GM06990 (cell line): ENCODE data around the gene JAKMIP1.

Experiments used
- DNase-seq: peaks from one replicate; pipeline ENCODE4 v3.0.0-alpha.2; 2011; ENCODE audit not compliant: insufficient read length; ENCODE audit errors: extremely low read depth
- H3K27me3 ChIP-seq: replicated peaks from 2 replicates; pipeline ENCODE4 v1.6.0; 2011; ENCODE audit warnings: low read length; ENCODE audit not compliant: control insufficient read depth, insufficient read depth
- H3K36me3 ChIP-seq: 2 replicates; pipeline ENCODE4 v1.5.1; 2011; ENCODE audit warnings: low read length; ENCODE audit not compliant: control insufficient read depth, insufficient read depth
- H3K4me3 ChIP-seq: replicated peaks from 2 replicates; pipeline ENCODE4 v1.5.1; 2011; ENCODE audit warnings: low read depth, mild to moderate bottlenecking, control low read depth, low read length
- CTCF ChIP-seq: IDR thresholded peaks from 2 replicates; pipeline ENCODE4 v1.5.1; 2011; ENCODE audit warnings: low read length, control low read depth, mild to moderate bottlenecking, inconsistent platforms; ENCODE audit not compliant: insufficient read depth, poor library complexity, severe bottlenecking

Gene JAKMIP1

GRCh38 chr4:6112606-6113290 is 87.6 kb downstream of the JAKMIP1 start:
- no peak overlapping the region for H3K4me3 ChIP-seq
- no peak for TF ChIP-seq CTCF
- H3K27me3 ChIP-seq = no peaks in the 10 kb centered on the region
- DNase-seq = no peak
- H3K36me3 ChIP-seq = no peaks in the 10 kb centered on the region

GRCh38 chr4:6111354-6111960 is 88.9 kb downstream of the JAKMIP1 start:
- DNase-seq = no peak
- H3K4me3 ChIP-seq = no peak overlapping the region
- no peaks in the 10 kb centered on the region for H3K27me3 ChIP-seq
- TF ChIP-seq CTCF = no peak
- H3K36me3 ChIP-seq = no peaks in the 10 kb centered on the region

- Histone ChIP-seq H3K27me3 (no peaks in the 10 kb centered on the region), H3K4me3 (no peak overlapping the region), H3K36me3 (no peaks in the 10 kb centered on the region)
- TF ChIP-seq CTCF = no peak
- DNase-seq = no peak
Observed at GRCh38 chr4:6110681-6111353, 89.5 kb downstream of the JAKMIP1 start.

GRCh38 chr4:6109842-6110560 is 90.3 kb downstream of the JAKMIP1 start:
- peak; percentile 46 for TF ChIP-seq CTCF
- no peak for DNase-seq
- Histone ChIP-seq H3K4me3 (no peak overlapping the region), H3K27me3 (no peaks in the 10 kb centered on the region), H3K36me3 (no peaks in the 10 kb centered on the region)

GRCh38 chr4:6107886-6108285 is 92.5 kb downstream of the JAKMIP1 start:
- no peak for TF ChIP-seq CTCF
- Histone ChIP-seq H3K4me3 (no peak overlapping the region), H3K27me3 (no peaks in the 10 kb centered on the region), H3K36me3 (no peaks in the 10 kb centered on the region)
- DNase-seq = no peak
